Subcutaneous adipose tissue (tissue), 4 donors: ENCODE data around the gene C2orf15. TPM values are rescaled to one million over a fixed set of nuclear protein-coding genes. Genes with fewer than 3 reads are reported as not detected.

Experiments
- CTCF ChIP-seq: fragments of 450-650 bp; IDR thresholded peaks from one replicate; pipeline ENCODE4 v1.5.1; 2016; ENCODE audit warnings: low read depth, mild to moderate bottlenecking, control low read depth, antibody characterized with exemption, moderate library complexity
- small RNA-seq: library from RNA; depleted of rRNA; stranded (forward); fragments of <200 nt; gene quantifications from one replicate; pipeline ENCODE3, GENCODE V24; 2016
- total RNA-seq, 4 donors: library from RNA; depleted of rRNA; stranded (reverse); fragments of >200 nt; gene quantifications; one replicate each; pipeline ENCODE4 v1.1.0, GENCODE V29; 2016

Gene C2orf15
- total RNA-seq, 4 donors from 2014 or later = 0.44 to 1.0 TPM; not detected in 2

DNA sequence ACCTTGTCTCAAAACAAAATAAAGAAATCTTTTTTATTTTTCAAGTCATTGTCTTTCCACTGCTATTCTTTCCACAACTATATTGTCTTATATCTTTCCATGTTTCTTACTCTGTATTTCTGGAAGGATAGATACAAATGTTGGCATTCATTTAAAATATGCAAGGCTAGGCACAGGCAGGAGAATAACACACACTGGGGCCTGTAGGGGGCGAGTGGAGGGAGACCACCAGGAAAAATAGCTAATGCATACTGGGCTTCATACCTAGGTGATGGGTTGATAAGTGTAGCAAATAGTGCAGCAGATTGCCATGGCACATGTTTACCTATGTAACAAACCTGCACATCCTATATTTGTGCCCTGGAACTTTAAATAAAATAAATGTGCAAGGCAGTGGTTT, 49.0 kb downstream of the C2orf15 start:
- no peak for TF ChIP-seq CTCF

- no peak for TF ChIP-seq CTCF
Observed at GRCh38 chr2:99198103-99198841, 56.8 kb downstream of the C2orf15 start.

DNA sequence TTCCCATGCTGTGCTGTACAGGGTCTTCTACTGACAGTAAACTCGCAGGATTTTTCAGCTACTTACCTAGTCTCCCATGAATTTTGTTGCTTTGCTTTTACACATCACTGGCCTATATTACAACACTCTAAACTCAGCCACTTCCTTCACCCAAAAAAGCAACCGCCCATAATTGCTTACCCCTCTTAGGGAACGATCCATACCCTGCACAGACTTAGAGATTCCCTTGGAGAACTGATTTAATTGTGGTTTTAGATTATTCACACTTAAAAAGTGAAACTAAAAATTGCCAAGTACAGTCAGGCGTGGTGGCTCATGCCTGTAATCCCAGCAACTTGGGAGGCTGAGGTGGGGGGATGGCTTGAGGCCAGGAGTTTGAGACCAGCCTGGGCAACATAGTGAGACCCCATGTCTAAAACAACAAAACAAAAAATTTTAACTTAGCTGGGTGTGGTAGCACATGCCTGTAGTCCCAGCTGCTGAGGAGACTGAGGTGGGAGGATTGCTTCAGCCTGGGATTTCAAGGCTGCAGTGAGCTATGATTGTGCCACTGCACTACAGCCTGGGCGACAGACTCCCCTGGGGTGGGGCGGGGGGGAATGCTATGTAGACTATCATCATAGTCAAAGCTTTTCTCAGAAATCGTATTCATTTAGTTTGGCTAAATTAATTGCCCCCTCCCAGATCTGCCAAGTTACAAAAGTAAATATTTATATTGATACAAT, 58.7 kb downstream of the C2orf15 start:
- no peak for TF ChIP-seq CTCF

Small RNA genes within 50 kb of the gene (small RNA-seq; reads per million reads assigned to genes)
- not detected for gene AC092587.1

Other genes with a start within 250 kb of the C2orf15 start
- gene CRACDL, start 205.5 kb upstream of the C2orf15 start, total RNA-seq = 1 to 10 TPM; 1.4 to 8.3 (median 4.5) TPM
- gene TSGA10, start 13.2 kb downstream of the C2orf15 start, total RNA-seq = 10 to 100 TPM in 1 of 4 donors, 1 to 10 TPM in 3; 5.2 to 11.0 (median 8.0) TPM
- gene LIPT1, start 13.3 kb downstream of the C2orf15 start, total RNA-seq = 10 to 100 TPM in 1 of 4 donors, 1 to 10 TPM in 3; 3.6 to 10.9 (median 5.8) TPM
- 10 to 100 TPM; 21.1 to 33.7 (median 31.2) TPM for gene MITD1, start 39.4 kb downstream of the C2orf15 start, total RNA-seq
- 10 to 100 TPM; 22.2 to 42.7 (median 26.2) TPM for gene MRPL30, start 39.5 kb downstream of the C2orf15 start, total RNA-seq
- not detected for gene LYG2, start 114.0 kb downstream of the C2orf15 start, total RNA-seq
- 1 to 10 TPM in 2 of 4 donors, under 1 TPM in 1, not detected in 1; 0.51 to 4.0 (median 1.8) TPM for gene LYG1, start 159.5 kb downstream of the C2orf15 start, total RNA-seq
- 10 to 100 TPM; 27.1 to 73.2 (median 36.5) TPM for gene TXNDC9, start 194.6 kb downstream of the C2orf15 start, total RNA-seq
- gene EIF5B, start 195.7 kb downstream of the C2orf15 start, total RNA-seq = 10 to 100 TPM; 28.1 to 53.8 (median 33.9) TPM